SU-DHL-6 (cell line): ENCODE results near the gene STXBP5L.
"Not testable (repeated sequence)": the region's sequence is repeated elsewhere in the genome, so short reads cannot be mapped to it uniquely, and the experiment has no call there.

Source experiments
- CTCF ChIP-seq: fragments of 200-600 bp; sonication (generic); IDR thresholded peaks from one replicate; pipeline ENCODE4 v1.5.1; 2017; ENCODE audit warnings: antibody characterized with exemption, mild to moderate bottlenecking, low read length, moderate library complexity; ENCODE audit not compliant: insufficient read depth, poor library complexity, severe bottlenecking
- EZH2phosphoT487 ChIP-seq: fragments of 200-600 bp; sonication (generic), shearing (Covaris generic); conservative IDR thresholded peaks from 2 replicates; pipeline ENCODE4 v1.6.1; 2018; ENCODE audit warnings: mild to moderate bottlenecking, antibody characterized with exemption, low read length, moderate library complexity, mixed read lengths

GRCh38 chr3:121190626-121191025 is 282.6 kb downstream of the STXBP5L start:
- TF ChIP-seq CTCF, EZH2phosphoT487: not testable (repeated sequence)
